Activated naive CD8-positive, alpha-beta T cell treated with anti-CD3 and anti-CD28 coated beads, Interleukin-2, amount 10 ng/mL, durations not matched to agents 7 days and 5 days (primary cell): Measurements from ENCODE around the gene UNC5B. TPM values are rescaled to one million over a fixed set of nuclear protein-coding genes. Genes with fewer than 3 reads are reported as not detected.
"Not testable (repeated sequence)": the region's sequence is repeated elsewhere in the genome, so short reads cannot be mapped to it uniquely, and the experiment has no call there.

Source experiments
- ATAC-seq: fragments of 150-1000 bp; cut with Tn5 transposase; one replicate; pipeline ENCODE4 v1.10.0; 2021; ENCODE audit warnings: low read depth, moderate library complexity
- POLR2A ChIA-PET: fragments of 350-600 bp; sonication (Branson Sonifier 250); formaldehyde crosslinking; loops from one replicate; lab custom pipeline; 2021; ENCODE audit warnings: antibody characterized with exemption; lab: Charles Lee
- DNase-seq: peaks from one replicate; pipeline ENCODE4 v3.0.0; 2021
- H3K27ac Mint-ChIP-seq: one replicate; pipeline ENCODE4 v1.8.0; 2022; ENCODE audit warnings: mild to moderate bottlenecking, mixed read lengths
- H3K27me3 Mint-ChIP-seq: one replicate; pipeline ENCODE4 v1.8.0; 2022; ENCODE audit warnings: mild to moderate bottlenecking, moderate library complexity, mixed read lengths
- H3K36me3 Mint-ChIP-seq: one replicate; pipeline ENCODE4 v1.8.0; 2021; ENCODE audit warnings: mild to moderate bottlenecking, mixed read lengths
- H3K4me1 Mint-ChIP-seq: one replicate; pipeline ENCODE4 v1.8.0; 2021; ENCODE audit warnings: mixed read lengths
- H3K4me3 Mint-ChIP-seq: one replicate; pipeline ENCODE4 v1.8.0; 2022; ENCODE audit warnings: mild to moderate bottlenecking, moderate library complexity, mixed read lengths
- H3K9me3 Mint-ChIP-seq: one replicate; pipeline ENCODE4 v1.8.0; 2021; ENCODE audit warnings: mixed read lengths
- total RNA-seq, 2 experiments: library from RNA; stranded (reverse); gene quantifications; one replicate each; pipeline ENCODE4 v1.2.3, GENCODE V29; 2021

Gene UNC5B
- total RNA-seq, 2 experiments from 2014 or later, result 0.03 TPM; not detected in 1

DNA sequence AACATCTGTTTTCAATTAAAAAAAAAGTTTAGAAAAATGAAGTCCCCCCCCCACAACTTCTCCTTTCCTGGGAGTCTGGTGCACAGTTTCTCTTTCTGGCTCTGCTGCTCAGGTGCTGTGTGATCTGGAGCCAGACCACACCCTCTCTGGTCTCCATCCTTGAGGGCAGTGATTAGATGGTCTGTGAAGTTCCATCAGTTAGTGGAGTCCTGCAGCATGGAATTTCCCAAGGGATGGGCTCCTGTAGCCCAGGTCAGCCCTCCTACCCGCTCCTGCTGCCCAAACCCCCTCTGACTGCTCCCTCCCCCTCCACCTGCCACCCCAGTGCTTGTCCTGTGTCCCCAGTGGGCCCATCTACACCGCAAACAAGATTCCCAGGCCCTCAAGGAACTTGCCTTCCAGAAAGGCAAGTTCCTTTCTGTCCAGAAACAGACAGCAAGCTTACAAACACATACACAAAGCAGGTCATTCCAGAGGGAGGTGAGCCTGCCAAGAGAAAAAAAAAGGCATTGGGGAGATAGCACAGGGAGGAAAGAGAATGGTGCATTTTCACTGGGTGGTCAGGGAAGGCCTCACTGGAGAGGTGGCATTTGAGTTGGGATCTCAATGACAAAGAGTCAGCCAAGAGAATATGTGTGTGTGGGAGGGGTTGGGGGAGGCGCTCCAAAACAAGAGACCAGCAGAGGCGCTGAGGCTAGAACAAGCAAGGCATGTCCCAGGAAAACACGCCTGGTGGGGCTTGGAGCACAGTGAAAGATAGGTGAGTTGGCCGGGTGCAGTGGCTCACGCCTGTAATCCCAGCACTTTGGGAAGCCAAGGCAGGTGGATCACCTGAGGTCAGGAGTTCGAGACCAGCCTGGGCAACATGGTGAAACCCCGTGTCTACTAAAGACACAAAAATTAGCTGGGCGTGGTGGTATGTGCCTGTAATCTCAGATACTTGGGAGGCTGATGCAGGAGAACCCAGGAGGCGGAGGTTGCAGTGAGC lies 57.2 kb downstream of the UNC5B start:
- H3K9me3 Mint-ChIP-seq, result no peaks in the 10 kb centered on the region
- ATAC-seq, result no peak
- DNase-seq, result no peak
- H3K4me3 Mint-ChIP-seq, result no peak overlapping the region
- no peaks in the 10 kb centered on the region for H3K27me3 Mint-ChIP-seq
- peaks cover 9% of the 10 kb centered on the region for H3K4me1 Mint-ChIP-seq
- POLR2A ChIA-PET, result no interaction called here
- H3K27ac Mint-ChIP-seq, result peak overlapping the region; percentile 15
- H3K36me3 Mint-ChIP-seq, result no peaks in the 10 kb centered on the region

DNA sequence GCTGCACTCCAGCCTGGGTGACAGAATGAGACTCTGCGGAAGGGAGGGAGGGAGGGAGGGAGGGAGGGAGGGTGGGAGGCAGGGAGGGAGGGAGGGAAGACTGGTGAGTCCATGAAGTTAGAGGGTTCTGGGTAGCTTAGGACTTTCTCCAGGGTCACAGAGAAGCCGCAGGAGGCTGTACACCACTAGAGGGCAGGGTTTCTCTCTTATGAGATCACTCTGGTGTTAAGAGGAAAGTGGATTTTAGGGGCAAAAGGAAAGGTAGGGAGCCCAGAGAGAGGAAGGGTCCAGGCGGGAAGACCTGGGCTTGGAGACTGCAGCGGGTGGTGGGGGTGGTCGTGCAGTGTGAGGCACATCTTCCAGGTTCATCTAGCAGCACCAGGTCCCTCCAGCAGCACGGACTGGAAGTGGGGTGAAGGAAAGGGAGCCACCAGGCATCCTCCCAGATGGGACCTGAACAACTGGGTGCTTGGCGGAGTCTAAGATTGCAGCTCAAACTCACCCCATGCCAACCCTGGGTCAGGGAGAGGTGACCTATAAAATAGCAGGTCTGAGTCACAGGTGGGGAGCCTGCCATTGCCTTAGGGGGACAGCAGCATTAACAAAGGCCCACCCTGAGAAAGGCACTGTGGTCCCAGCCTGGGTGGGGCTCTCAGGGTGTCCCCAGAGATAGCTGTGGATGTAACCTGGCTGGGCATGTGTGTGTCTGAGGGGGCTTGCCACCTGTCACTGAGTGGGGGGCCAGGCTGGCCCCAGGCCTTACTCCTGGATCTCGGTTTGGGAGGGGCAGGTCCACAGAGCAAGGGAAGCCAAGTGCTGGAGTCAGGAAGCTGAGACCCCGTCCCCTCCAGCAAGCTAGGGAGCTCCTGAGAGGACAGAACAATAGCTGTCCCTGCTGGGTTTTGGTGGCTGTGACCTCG lies 58.2 kb downstream of the UNC5B start:
- POLR2A ChIA-PET, result no interaction called here
- no peak overlapping the region for H3K4me3 Mint-ChIP-seq
- DNase-seq (no peak), ATAC-seq (peak; percentile 84)
- H3K36me3 Mint-ChIP-seq, result no peaks in the 10 kb centered on the region
- peaks cover 1% of the 10 kb centered on the region for H3K27me3 Mint-ChIP-seq
- no peak overlapping the region for H3K27ac Mint-ChIP-seq
- H3K4me1 Mint-ChIP-seq, result peaks cover 11% of the 10 kb centered on the region
- H3K9me3 Mint-ChIP-seq, result no peaks in the 10 kb centered on the region

DNA sequence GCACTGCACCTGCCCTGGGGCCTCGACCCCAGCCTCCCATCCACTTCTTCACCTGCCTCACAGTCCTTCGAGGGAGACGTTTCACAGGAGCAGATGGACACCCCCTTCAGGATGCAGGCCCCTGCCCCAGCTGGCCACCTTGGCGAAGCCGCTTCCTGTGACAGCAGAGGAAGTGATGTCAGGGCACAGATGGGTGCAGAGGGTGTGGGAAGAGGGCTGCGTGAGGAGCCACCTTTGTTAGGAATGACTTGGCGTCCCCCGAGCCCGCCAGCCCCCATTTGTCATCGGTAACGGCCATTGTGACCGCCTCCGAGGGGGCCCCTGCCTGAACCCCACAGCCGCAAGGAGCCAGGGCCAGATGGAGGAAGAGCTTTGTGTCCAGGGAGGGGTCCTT lies 59.3 kb downstream of the UNC5B start:
- Mint-ChIP-seq H3K4me1 (peaks cover 11% of the 10 kb centered on the region), H3K36me3 (no peaks in the 10 kb centered on the region), H3K27ac (peak overlapping the region; percentile 35), H3K27me3 (peaks cover 1% of the 10 kb centered on the region), H3K4me3 (no peak overlapping the region), H3K9me3 (no peaks in the 10 kb centered on the region)
- ATAC-seq, result no peak
- no peak for DNase-seq
- POLR2A ChIA-PET, result no interaction called here

DNA sequence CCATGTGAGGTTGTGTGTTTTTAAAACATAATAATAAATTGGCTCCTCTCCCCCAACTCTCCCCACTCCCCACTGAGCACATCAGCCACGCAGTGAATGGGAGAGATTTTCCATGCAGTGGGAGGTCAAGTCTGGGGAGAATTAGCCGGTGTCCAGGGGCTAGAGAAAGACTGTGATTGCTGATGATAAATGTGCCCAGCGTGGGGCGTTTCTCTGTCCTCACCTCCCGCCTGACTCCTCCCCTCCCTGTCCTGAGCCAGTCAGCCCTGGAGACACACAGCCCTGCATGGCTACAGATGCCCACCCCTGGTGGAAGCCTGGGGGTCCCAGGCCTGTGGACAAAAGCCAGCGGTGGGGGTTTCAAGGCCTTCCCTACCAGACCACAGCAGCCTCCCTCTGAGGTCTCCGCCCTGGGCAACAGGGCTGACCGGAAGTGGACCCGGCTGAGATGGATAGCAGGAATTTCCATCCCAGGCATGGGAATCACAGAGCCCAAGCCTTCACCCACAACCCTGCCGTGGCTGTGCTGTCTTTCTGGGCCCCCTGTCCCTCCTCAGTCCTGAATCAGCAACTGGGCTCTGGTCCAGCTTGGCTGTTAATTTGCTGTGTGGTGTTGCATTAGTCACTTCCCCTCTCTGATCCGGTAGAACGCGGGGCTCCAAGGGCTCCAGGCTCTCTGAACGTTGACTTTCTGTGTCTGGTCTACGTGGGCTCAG lies 59.8 kb downstream of the UNC5B start:
- DNase-seq (no peak), ATAC-seq (no peak)
- Mint-ChIP-seq H3K9me3 (no peaks in the 10 kb centered on the region), H3K36me3 (no peaks in the 10 kb centered on the region), H3K4me3 (no peak overlapping the region), H3K27ac (no peak overlapping the region), H3K27me3 (peaks cover 1% of the 10 kb centered on the region), H3K4me1 (peaks cover 11% of the 10 kb centered on the region)
- POLR2A ChIA-PET, result no interaction called here

DNA sequence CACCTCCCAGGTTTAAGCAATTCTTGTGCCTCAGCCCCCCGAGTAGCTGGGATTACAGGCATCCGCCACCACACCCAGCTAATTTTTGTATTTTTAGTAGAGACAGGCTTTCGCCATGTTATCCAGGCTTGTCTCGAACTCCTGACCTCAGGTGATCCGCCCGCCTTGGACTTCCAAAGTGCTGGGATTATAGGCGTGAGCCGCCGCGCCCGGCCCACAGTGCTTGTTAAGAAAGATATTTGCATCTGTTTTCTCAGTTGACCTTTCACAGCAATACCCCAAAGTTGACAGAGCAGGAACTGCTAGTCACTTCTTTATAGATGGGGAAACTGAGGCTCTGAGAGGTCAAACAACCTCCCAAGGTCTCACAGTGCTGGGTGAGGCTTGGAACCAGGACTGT lies 60.6 kb downstream of the UNC5B start:
- H3K4me3 Mint-ChIP-seq, ATAC-seq, H3K27me3 Mint-ChIP-seq, H3K27ac Mint-ChIP-seq, H3K36me3 Mint-ChIP-seq, POLR2A ChIA-PET, H3K9me3 Mint-ChIP-seq, DNase-seq: not testable (repeated sequence)
- peaks cover 11% of the 10 kb centered on the region for H3K4me1 Mint-ChIP-seq

DNA sequence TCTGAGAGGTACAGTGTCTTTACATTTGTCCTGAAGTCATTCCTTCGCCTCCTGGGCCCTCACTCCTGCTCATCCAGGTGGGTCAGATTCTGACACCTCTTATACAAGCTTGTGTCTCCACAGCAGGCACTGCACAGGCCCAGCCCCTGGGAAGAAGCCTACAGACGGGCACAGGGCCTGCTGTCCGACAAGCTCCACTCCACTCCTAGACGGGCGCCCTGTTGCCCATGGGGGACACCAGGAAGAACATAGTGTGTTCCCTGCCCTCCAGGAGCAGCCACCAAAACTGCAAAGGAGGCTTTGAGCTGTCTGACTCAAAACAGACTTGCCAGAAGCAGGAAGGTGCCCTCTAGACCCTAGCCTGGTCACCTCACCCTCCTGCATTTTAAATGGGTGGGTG lies 61.1 kb downstream of the UNC5B start:
- no peak for DNase-seq
- no peak overlapping the region for H3K4me3 Mint-ChIP-seq
- ATAC-seq, result no peak
- H3K9me3 Mint-ChIP-seq, result no peaks in the 10 kb centered on the region
- no peak overlapping the region for H3K27ac Mint-ChIP-seq
- H3K36me3 Mint-ChIP-seq, result no peaks in the 10 kb centered on the region
- POLR2A ChIA-PET, result no interaction called here
- H3K27me3 Mint-ChIP-seq, result peaks cover 1% of the 10 kb centered on the region
- H3K4me1 Mint-ChIP-seq, result peaks cover 11% of the 10 kb centered on the region

DNA sequence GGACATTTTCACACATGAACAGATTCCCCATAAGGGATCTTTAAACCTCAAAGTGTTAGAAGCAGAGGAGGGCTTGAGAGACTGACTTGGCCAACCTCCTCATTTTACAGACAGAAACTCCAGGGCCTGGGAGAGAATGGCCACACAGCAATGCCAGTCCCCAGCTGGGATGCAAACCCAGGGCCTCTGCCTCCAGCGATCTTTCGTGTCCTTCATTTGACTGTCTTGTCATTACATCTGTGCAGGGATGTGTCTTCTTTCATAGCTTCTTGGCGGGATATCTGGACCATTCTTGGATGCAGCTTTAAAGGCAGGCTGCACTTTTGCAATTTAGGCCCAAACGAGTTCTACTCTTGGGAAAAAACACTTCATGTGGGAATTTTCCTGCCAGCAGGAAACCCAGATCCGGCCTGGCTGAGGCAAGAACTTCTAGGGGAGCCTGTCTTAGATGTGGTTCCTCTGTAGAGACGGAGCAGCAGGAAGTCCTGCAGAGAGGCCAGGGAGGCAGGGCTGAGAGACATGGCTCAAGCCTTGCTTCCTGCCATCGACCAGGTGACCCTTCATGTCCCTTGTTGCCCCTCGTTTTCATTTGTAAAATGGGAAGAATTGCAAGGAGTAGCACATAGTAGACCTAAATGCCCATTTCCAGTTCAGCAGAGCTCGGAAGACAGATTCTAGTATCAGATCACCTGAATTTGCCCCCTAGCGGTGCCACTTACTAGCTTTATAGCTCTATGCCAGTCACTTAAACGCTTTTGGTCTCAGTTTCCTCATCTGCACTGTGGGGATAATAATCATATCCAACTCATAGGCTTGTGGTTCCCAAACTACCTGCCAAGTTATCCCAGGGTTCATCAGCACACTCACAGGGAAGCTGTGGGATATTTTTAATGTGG lies 62.8 kb downstream of the UNC5B start:
- POLR2A ChIA-PET, result no interaction called here
- ATAC-seq (no peak), DNase-seq (no peak)
- Mint-ChIP-seq H3K4me1 (peaks cover 11% of the 10 kb centered on the region), H3K4me3 (no peak overlapping the region), H3K36me3 (no peaks in the 10 kb centered on the region), H3K9me3 (no peaks in the 10 kb centered on the region), H3K27ac (no peak overlapping the region), H3K27me3 (peaks cover 1% of the 10 kb centered on the region)

DNA sequence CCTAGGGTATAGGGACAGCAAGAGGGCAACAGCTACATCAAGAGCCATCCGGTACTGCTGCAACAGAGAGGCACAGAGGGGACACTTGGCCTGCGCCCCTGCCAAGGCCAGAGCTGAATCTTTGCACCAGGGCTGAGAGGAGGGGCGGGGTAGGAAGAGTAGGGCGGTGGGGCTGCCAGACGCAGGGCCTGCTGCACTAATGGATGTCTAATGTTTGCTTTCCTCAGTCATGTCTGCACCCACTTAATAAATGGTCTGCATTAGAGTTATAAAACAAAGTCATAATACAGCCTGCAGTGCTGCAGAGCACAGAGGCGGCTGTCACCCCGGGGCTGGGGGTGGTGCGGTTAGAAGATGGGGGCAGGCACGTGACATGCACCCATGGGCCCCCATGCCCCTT lies 64.5 kb downstream of the UNC5B start:
- peaks cover 5% of the 10 kb centered on the region for H3K4me1 Mint-ChIP-seq
- no peak overlapping the region for H3K4me3 Mint-ChIP-seq
- POLR2A ChIA-PET, result no interaction called here
- H3K27me3 Mint-ChIP-seq, result peaks cover 1% of the 10 kb centered on the region
- ATAC-seq, result no peak
- H3K27ac Mint-ChIP-seq, result no peak overlapping the region
- no peak for DNase-seq
- no peaks in the 10 kb centered on the region for H3K9me3 Mint-ChIP-seq
- no peaks in the 10 kb centered on the region for H3K36me3 Mint-ChIP-seq

DNA sequence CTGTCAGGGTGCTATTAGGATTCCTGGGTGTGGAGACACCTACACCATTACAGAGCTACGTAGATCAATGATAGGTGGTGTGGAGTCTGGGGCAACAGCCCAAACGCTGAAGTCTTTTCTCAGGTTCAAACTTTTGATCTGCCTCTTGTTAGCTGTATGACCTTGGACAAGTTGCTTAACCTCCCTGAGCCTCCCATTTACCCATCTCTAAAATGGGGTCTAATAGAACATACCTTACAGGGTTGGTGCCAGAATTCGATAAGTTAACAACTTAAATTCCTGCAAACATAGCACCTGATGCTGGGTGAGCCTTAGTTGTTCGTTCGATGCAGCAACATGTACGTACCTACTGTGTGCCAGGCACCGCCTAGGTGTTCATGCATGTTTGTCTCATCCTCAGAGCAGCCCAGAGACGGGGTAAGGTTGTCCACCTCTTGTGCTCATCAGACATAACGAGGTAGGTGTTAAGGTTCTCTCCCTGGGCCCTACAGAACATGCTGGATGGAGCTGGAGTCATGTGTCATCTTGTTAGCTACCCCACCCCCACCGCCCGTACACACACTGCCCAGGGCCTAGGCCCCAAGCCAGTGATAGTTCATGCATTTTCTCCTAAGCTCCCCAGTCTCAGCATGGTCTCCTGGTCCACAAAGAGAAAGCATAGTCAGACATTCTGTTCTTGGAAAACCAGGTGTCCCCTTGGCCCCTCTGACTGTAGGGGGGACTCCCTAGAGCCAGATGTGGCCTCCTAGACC lies 65.7 kb downstream of the UNC5B start:
- ATAC-seq (no peak), DNase-seq (no peak)
- Mint-ChIP-seq H3K27ac (no peak overlapping the region), H3K36me3 (no peaks in the 10 kb centered on the region), H3K4me3 (no peak overlapping the region), H3K9me3 (no peaks in the 10 kb centered on the region), H3K4me1 (peaks cover 5% of the 10 kb centered on the region), H3K27me3 (peaks cover 1% of the 10 kb centered on the region)
- POLR2A ChIA-PET, result interaction anchor here (0.5 kb wide), 1 partner anchor 465 kb away, joined by 3 read pairs; no protein-coding TSS in a partner anchor

DNA sequence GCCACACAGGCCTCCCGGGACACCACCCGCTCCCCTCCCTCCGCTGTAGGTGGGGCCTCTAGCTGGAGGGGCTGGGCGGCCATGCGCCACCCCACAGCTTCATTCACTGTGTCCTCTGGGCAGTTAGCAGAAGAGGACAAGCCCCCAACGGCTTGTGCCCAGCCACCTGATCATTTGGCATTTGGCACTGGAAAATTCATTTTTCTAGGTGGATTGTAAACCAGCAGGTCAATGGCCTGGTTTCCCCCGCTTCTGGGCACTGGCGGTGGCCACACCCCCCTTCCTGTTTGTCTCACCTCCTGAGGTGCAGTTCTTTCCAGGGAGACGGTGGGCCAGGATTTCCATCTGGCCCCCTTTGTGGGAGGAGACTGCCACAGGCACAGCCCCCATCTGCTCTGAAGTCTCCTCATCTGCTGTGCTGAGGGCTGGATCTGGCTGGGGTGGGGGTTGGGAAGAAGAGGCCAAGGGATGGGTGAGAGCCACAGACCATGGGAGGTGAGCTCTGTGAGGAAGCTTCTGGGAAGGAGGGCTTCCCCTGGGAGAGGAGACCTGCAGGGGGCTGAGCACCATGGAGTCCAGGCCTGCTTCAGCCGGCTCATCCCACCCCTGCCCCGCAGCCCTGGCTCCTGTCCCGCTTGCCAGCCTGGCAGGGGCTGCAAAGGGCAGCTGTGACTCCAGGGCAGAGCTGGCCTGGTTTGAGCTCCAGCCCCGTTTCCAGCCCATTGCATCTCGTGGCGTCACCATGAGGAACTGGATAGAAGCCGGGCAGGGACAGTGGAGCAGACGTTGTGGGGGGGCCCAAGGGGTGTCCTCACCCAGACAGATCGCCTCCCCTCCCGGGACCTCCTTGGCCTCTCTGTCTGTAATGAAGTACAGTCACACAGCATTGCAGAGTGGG lies 66.6 kb downstream of the UNC5B start:
- Mint-ChIP-seq H3K27me3 (peaks cover 1% of the 10 kb centered on the region), H3K4me3 (no peak overlapping the region), H3K9me3 (no peaks in the 10 kb centered on the region), H3K4me1 (peaks cover 5% of the 10 kb centered on the region), H3K27ac (no peak overlapping the region), H3K36me3 (no peaks in the 10 kb centered on the region)
- ATAC-seq, result no peak
- DNase-seq, result no peak
- POLR2A ChIA-PET, result no interaction called here

DNA sequence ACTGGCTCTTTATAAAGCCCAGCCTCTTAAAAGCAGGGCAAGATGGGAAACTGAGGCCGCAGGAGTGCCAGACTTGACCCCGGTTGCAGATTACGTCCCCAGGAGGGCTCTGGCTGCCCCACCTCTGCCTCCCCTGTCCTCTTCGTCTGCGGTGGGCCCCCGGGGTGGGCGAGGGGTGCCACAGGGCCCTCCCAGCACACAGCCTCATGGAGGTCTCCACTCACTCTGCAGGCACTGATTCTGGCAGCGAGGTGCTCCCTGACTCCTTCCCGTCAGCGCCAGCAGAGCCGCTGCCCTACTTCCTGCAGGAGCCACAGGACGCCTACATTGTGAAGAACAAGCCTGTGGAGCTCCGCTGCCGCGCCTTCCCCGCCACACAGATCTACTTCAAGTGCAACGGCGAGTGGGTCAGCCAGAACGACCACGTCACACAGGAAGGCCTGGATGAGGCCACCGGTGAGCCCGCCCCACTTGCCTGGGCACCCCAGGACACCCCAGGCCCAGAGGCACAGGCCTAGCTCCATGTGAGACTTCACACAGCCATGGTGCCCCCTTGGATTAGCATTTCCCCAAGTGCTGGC lies 67.3 kb downstream of the UNC5B start:
- Mint-ChIP-seq H3K27ac (no peak overlapping the region), H3K4me1 (peaks cover 5% of the 10 kb centered on the region), H3K4me3 (no peak overlapping the region), H3K27me3 (peaks cover 1% of the 10 kb centered on the region), H3K36me3 (no peaks in the 10 kb centered on the region), H3K9me3 (no peaks in the 10 kb centered on the region)
- ATAC-seq (no peak), DNase-seq (no peak)
- POLR2A ChIA-PET, result no interaction called here
